GM12878 (cell line): Measurements from ENCODE around the gene MYO15A.

Experiments
- CTCF ChIP-seq, 3 experiments: IDR thresholded peaks in 2 of 3; conservative IDR thresholded peaks in 1 of 3; 2 replicates each; pipeline ENCODE4 v1.5.1; 2011; ENCODE audit warnings: low read depth in 3 of 3, low read length in 3 of 3, mild to moderate bottlenecking in 3 of 3, control low read depth in 2 of 3, moderate library complexity in 2 of 3, inconsistent platforms in 1 of 3, mixed read lengths in 1 of 3; ENCODE audit not compliant: control insufficient read depth in 2 of 3, insufficient read depth in 1 of 3; ENCODE audit errors: extremely low read depth in 1 of 3
- EZH2 ChIP-seq: IDR thresholded peaks from 2 replicates; pipeline ENCODE4 v1.6.1; 2012; ENCODE audit warnings: low read depth, mild to moderate bottlenecking, control low read depth, inconsistent platforms, low read length, borderline replicate concordance; ENCODE audit not compliant: control insufficient read depth
- GABPA ChIP-seq: IDR thresholded peaks from 2 replicates; pipeline ENCODE4 v1.6.1; 2014; ENCODE audit warnings: antibody characterized with exemption, low read depth, mild to moderate bottlenecking, inconsistent platforms
- NFXL1 ChIP-seq: fragments of 450-650 bp; IDR thresholded peaks from 2 replicates; pipeline ENCODE4 v1.6.1; 2017; ENCODE audit warnings: antibody characterized with exemption, mild to moderate bottlenecking, borderline replicate concordance
- RAD21 ChIP-seq: IDR thresholded peaks from 2 replicates; pipeline ENCODE4 v1.6.1; 2011; ENCODE audit warnings: mild to moderate bottlenecking, low read depth, low read length, moderate library complexity; ENCODE audit not compliant: insufficient read depth
- SUZ12 ChIP-seq: fragments of 200-600 bp; sonication (generic); IDR thresholded peaks from one replicate; pipeline ENCODE4 v1.6.1; 2018; ENCODE audit warnings: antibody characterized with exemption, mild to moderate bottlenecking; ENCODE audit not compliant: unreplicated experiment
- USF1 ChIP-seq: IDR thresholded peaks from 2 replicates; pipeline ENCODE4 v1.6.1; 2011; ENCODE audit warnings: borderline replicate concordance, low read depth, mild to moderate bottlenecking, moderate library complexity, mixed read lengths, low read length; ENCODE audit not compliant: insufficient read depth; ENCODE audit errors: extremely low read length
- ZNF207 ChIP-seq: fragments of 450-650 bp; IDR thresholded peaks from 2 replicates; pipeline ENCODE4 v1.6.1; 2014; ENCODE audit warnings: antibody characterized with exemption, mild to moderate bottlenecking, borderline replicate concordance

GRCh38 chr17:18100616-18101015, 7.9 kb upstream of the MYO15A start:
- TF ChIP-seq GABPA, result no peak
- TF ChIP-seq CTCF (IDR thresholded peaks at IDR 0.05 in 2 of 3, conservative IDR thresholded peaks at IDR 0.05 in 1 of 3; ENCODE audit: control insufficient read depth in 2 of 3, extremely low read depth in 1 of 3, insufficient read depth in 1 of 3, low read depth in 3 of 3, low read length in 3 of 3), result no peak
- TF ChIP-seq NFXL1, result no peak
- TF ChIP-seq RAD21, result no peak
- TF ChIP-seq EZH2, result no peak
- no peak for TF ChIP-seq USF1
- TF ChIP-seq ZNF207, result no peak
- TF ChIP-seq SUZ12, result no peak
